HG03378 (cell line): ENCODE measurements around the gene TRABD2B.

Experiments
- ATAC-seq: cut with Tn5 transposase; IDR thresholded peaks from one replicate; pipeline ENCODE4 v1.9.1; 2021; ENCODE audit warnings: mild to moderate bottlenecking, moderate library complexity; ENCODE audit not compliant: unreplicated experiment

TRABD2B gene

GRCh38 chr1:47784497-47784822 lies 212.7 kb downstream of the TRABD2B start:
- ATAC-seq, result no peak

GRCh38 chr1:47783638-47784496 lies 213.3 kb downstream of the TRABD2B start:
- ATAC-seq, result no peak

- ATAC-seq, result no peak
Measured at GRCh38 chr1:47782414-47783166, 214.6 kb downstream of the TRABD2B start.

- no peak for ATAC-seq
Measured at GRCh38 chr1:47781171-47781959, 215.8 kb downstream of the TRABD2B start.

- ATAC-seq, result no peak
Measured at GRCh38 chr1:47780469-47780995, 216.7 kb downstream of the TRABD2B start.

- no peak for ATAC-seq
Measured at GRCh38 chr1:47779613-47780012, 217.6 kb downstream of the TRABD2B start.

GRCh38 chr1:47778280-47778679 lies 218.9 kb downstream of the TRABD2B start:
- no peak for ATAC-seq

GRCh38 chr1:47777322-47777721 lies 219.9 kb downstream of the TRABD2B start:
- ATAC-seq, result no peak

- no peak for ATAC-seq
Measured at GRCh38 chr1:47776667-47777131, 220.5 kb downstream of the TRABD2B start.

GRCh38 chr1:47774986-47775834 lies 222.0 kb downstream of the TRABD2B start:
- ATAC-seq, result no peak

- no peak for ATAC-seq
Measured at GRCh38 chr1:47772960-47773682, 224.1 kb downstream of the TRABD2B start.

- no peak for ATAC-seq
Measured at GRCh38 chr1:47772281-47772680, 224.9 kb downstream of the TRABD2B start.

- no peak for ATAC-seq
Measured at GRCh38 chr1:47771751-47772150, 225.4 kb downstream of the TRABD2B start.

GRCh38 chr1:47769983-47770382 lies 227.2 kb downstream of the TRABD2B start:
- no peak for ATAC-seq

- ATAC-seq, result no peak
Measured at GRCh38 chr1:47769295-47769694, 227.9 kb downstream of the TRABD2B start.

GRCh38 chr1:47767741-47768100 lies 229.5 kb downstream of the TRABD2B start:
- ATAC-seq, result no peak

- no peak for ATAC-seq
Measured at GRCh38 chr1:47766832-47767740, 230.1 kb downstream of the TRABD2B start.

GRCh38 chr1:47765742-47766485 lies 231.3 kb downstream of the TRABD2B start:
- ATAC-seq, result no peak
